ENCODE results near the gene EPG5.
A peak's percentile ranks its signal among the peaks of the same experiment; 100 is the strongest.

GRCh38 chr18:45851161-45851925 is 115.8 kb downstream of the EPG5 start:
- no peak for TF ChIP-seq EGR1 (IDR thresholded peaks at IDR 0.05; ENCODE audit: low read depth in 2 of 2)
- TF ChIP-seq GABPA (IDR thresholded peaks at IDR 0.05 in 1 of 2, conservative IDR thresholded peaks at IDR 0.05 in 1 of 2), result no peak
- TF ChIP-seq, protein P1, sequence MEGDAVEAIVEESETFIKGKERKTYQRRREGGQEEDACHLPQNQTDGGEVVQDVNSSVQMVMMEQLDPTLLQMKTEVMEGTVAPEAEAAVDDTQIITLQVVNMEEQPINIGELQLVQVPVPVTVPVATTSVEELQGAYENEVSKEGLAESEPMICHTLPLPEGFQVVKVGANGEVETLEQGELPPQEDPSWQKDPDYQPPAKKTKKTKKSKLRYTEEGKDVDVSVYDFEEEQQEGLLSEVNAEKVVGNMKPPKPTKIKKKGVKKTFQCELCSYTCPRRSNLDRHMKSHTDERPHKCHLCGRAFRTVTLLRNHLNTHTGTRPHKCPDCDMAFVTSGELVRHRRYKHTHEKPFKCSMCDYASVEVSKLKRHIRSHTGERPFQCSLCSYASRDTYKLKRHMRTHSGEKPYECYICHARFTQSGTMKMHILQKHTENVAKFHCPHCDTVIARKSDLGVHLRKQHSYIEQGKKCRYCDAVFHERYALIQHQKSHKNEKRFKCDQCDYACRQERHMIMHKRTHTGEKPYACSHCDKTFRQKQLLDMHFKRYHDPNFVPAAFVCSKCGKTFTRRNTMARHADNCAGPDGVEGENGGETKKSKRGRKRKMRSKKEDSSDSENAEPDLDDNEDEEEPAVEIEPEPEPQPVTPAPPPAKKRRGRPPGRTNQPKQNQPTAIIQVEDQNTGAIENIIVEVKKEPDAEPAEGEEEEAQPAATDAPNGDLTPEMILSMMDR (IDR thresholded peaks at IDR 0.05; ENCODE audit: low read depth, low read length, missing input control), result no peak
- TF ChIP-seq RXRA (IDR thresholded peaks at IDR 0.05), result peak; percentile 48 to 63
- TF ChIP-seq SP1 (IDR thresholded peaks at IDR 0.05), result peak; percentile 51
- TF ChIP-seq HNF4G (IDR thresholded peaks at IDR 0.05), result no peak
